SIG-M5 (cell line): ENCODE measurements around the gene TNFSF9.

Source experiments
- DNase-seq: peaks from one replicate; lab custom pipeline; 2025; lab: John Stamatoyannopoulos, UW

TNFSF9 gene, protein sequence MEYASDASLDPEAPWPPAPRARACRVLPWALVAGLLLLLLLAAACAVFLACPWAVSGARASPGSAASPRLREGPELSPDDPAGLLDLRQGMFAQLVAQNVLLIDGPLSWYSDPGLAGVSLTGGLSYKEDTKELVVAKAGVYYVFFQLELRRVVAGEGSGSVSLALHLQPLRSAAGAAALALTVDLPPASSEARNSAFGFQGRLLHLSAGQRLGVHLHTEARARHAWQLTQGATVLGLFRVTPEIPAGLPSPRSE

DNA sequence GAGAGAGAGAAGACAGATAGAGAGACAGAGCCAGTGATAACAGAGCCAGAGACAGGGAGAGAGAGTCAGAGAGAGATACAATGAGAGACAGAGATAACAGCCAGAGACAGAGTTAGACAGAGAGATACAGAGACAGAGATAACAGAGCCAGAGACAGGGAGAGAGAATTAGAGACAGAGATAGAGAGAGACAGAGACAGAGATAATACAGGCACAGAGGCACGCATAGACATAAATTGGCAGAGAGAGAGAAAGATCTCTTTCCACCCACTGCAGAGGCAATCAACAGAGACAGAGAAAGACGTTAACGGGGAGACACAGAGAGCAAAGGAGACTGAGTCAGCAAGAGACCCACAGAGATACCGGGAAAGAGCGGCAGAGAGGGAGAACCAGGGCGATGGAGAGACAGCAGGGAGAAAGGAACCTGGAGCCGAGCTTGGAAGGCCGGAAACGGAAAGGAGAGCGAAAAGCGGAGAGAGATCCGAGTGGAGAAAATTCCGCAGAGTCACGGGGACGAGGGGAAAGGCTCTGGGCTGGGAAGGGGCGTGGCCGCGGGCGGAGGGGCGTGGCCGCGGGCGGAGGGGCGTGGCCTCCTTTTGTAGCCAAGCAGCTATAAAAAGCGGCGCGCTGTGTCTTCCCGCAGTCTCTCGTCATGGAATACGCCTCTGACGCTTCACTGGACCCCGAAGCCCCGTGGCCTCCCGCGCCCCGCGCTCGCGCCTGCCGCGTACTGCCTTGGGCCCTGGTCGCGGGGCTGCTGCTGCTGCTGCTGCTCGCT, at the start of gene TNFSF9:
TSS of gene TNFSF9 (plus strand) at position 641 of the 777 bp plus-strand sequence. CDS start at position 652, 11 bp downstream.
- DNase-seq, result no peak

- no peak for DNase-seq
Observed at GRCh38 chr19:6481541-6482342, 49.1 kb upstream of the TNFSF9 start, which contains the start of gene DENND1C. TSS of gene DENND1C (minus strand) at chr19:6481787. CDS start at chr19:6481695, 92 bp downstream.

- DNase-seq, result no peak
Observed at GRCh38 chr19:6482343-6482686, 48.5 kb upstream of the TNFSF9 start.

DNA sequence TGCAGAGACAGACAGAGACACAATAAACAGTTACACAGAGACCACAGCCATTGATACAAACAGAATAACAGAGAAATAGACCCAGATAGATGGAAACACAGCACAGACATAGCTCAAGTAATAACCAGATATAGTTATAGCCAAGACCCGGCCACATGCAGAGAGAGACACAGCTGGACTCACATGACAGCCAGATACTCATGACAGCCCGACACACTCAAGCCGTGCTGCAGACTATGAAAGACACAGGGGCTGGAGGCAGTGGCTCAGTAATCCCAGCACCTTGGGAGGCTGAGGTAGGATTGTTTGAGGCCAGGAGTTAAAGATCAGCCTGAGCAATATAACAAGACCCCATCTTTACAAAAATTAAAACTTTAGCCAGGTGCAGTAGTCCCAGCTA, 47.6 kb upstream of the TNFSF9 start:
- DNase-seq, result no peak

DNA sequence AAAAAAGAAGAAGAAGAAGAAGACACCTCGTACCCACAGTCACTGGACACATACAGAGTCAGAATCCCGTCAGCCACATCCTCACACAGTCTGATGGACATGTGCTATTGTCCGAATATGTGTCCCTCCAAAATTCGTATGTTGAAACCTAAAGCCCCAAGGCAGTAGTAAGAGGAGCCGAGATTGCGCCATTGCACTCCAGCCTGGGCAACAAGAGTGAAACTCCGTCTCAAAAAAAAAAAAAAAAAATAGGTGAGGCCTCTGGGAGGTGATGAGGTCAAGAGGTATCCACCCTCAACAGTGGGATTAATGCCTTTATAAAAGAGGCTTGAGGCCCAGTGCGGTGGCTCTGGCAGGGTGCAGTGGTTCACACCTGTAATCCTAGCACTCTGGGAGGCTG, 46.6 kb upstream of the TNFSF9 start:
- no peak for DNase-seq

DNA sequence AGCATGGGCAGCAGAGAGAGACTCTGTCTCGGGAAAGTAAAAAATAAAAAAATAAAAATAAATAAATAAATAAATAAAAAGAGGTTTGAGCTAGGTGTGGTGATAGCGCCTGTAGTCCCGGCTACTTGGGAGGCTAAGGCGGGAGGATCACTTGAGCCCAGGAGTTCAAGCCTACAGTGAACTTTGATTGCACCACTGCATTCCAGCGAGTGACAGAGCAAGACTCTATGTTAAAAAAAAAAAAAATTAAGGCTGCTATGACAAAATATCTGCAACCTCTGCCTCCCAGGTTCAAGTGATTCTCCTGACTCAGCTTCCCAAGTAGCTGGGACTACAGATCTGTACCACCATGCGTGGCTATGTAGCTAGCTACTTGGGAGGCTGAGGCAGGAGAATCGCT, 46.0 kb upstream of the TNFSF9 start:
- DNase-seq, result no peak

GRCh38 chr19:6489278-6490061, 41.4 kb upstream of the TNFSF9 start:
- DNase-seq, result no peak

DNA sequence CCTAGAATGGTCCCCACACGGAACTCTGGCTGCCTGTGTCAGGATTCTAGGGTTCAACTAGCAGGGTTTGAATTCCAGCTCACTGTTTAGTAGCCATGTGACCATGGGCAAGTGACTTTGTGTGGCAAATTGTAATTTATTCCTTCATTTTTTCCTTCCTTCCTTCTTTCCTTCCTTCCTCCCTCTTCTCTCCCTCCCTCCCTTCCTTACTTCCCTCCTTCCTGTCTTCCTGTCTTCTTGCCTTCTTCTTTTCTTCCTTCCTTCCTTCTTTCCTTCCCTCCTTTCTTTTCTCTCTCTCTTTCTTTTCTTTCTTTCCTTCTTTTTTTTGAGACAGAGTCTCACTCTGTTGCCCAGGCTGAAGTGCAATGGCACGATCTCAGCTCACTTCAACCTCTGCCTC, 40.7 kb upstream of the TNFSF9 start:
- no peak for DNase-seq

- no peak for DNase-seq
Observed at GRCh38 chr19:6491802-6492592, 38.8 kb upstream of the TNFSF9 start.

GRCh38 chr19:6494438-6495036, 36.3 kb upstream of the TNFSF9 start:
- no peak for DNase-seq

DNA sequence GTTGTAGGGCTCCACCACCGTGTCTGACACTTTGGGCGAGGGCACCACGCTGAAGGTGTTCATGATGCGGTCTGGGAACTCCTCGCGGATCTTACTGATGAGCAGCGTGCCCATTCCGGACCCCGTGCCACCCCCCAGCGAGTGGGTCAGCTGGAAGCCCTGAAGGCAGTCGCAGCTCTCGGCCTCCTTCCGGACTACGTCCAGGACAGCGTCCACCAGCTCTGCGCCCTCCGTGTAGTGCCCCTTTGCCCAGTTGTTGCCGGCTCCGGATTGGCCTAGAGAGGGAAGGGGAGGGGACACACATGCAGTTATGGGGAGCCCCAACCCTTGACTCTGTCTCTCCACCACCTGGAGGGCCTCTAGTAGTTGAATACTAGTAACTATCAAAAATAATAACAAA, 34.9 kb upstream of the TNFSF9 start:
- no peak for DNase-seq

- DNase-seq, result no peak
Observed at GRCh38 chr19:6498294-6499036, 32.4 kb upstream of the TNFSF9 start.

DNA sequence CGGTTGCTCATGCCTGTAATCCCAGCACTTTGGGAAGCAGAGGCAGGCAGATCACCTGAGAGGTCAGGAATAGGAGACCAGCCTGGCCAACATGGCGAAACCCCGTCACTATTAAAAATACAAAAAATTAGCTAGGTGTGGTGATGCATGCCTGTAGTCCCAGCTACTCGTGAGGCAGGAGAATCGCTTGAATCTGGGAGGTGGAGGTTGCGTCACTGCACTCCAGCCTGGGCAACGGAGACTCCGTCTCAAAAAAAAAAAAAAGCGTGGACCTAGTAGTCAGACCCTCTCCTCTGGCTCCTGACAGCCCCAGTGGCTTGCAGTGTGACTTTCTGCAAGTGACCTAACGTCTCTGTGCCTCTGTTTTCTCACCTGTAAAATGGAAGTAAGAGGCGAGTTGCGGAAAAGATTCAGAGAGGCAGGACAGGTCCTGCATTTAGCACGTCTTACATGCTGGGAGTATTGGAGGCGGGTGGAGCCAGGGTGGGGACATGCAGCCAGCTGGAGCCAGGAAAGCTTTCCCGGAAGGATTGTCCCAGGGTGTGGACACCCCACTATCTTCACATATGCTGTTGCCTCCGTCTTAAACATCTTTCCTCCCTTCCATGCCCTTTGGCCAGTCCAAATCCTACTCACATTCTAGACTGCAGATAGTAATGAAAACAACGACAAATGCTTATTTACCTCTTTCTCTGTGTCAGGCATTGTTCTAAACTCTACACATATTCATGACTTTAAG, 31.6 kb upstream of the TNFSF9 start:
- DNase-seq, result no peak

DNA sequence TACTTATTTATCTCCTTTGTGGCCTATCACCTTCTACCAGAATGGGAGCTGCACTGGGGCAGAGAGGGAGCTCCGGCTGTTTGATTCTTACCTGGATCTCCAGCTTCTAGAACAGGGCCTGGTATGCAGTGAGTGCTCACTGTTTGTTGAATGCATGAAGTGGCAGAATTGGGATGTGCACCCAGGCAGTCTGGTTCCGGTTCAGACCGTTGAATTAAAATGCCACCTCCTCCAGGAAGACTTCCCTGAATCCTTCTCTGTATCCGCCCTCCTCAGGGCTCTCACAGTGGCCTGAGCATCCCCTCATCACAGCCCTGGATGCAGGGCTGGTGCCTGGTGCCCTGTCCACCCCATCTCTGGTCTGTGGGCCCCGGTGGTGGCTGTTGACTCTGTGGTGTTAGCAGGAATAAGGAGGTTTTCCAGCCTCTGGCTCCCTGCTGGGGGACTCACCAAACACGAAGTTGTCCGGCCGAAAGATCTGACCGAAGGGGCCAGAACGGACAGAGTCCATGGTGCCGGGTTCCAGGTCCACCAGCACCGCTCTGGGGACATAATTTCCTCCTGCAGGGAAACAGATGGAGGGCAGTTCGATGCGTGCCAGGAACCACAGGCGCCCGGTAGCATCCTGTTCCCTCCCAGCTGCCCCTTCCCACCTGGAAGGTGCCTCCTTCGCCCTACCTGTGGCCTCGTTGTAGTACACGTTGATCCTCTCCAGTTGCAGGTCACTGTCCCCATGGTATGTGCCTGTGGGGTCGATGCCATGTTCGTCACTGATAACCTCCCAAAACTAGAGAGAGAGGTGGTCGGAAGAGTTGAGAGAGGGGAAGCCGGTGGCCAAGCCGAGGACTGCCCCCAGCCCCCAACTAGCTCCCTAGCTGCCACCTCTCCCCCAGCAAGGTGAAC, 29.7 kb upstream of the TNFSF9 start:
- DNase-seq, result no peak

DNA sequence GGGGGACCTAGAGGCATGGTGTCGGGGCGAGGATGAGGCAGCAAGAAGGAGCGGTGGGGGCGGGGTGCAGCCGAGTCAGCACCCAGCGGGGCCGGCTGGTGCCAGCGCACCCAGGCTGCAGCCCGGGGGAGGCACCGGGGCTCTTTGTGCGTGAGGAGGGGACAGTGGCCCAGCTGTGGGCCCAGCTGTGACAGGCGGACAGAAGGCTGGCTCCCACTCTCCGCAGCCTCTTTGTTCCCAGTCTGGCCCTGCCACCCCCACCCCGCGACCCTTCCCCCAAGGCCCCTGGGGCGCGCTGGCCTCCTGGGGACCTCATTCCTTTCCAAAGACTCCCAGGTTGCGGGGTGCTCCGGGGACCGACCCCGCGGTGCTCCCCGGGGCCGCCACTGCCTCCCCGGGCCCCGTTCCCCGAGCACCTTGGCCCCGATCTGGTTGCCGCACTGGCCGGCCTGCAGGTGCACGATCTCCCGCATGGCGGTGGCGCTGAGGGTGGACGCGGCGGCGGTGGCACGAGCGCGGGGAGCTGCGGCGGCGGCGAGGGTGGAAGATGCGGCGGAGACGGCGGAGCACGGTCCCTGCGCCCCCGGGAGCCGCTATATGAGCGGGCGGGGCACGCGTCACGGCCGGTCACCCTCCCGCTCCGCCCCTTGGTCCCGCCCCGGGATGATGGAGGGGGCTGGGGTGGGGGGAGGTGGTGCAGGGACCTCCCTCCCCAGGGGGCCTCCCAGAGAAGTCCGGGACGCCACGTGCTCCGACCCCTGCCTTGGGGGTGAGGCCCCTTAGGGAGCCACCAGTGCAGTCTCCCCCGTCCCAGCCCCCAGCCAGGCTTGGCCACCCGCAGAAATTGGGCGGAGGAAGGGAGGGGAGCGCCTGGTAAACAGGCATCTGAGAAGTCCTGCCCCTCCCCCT, 28.8 kb upstream of the TNFSF9 start, which contains the start of gene TUBB4A:
TSS of gene TUBB4A (minus strand) at position 570 of the 909 bp plus-strand sequence. CDS start at position 473, 97 bp downstream.
- DNase-seq, result no peak

- no peak for DNase-seq
Observed at GRCh38 chr19:6503407-6504201, 27.2 kb upstream of the TNFSF9 start.
